Stimulated activated CD8-positive, alpha-beta memory T cell treated with anti-CD3 and anti-CD28 coated beads, Interleukin-4, amount 100 ng/mL, for 1 hour (primary cell): ENCODE measurements around the gene EPHB1.

ENCODE experiments used
- DNase-seq, 2 donors: peaks; one replicate each; pipeline ENCODE4 v3.0.0-alpha.2; 2020; ENCODE audit warnings: low read depth in 2 of 2, low spot score in 1 of 2

The EPHB1 gene

DNA sequence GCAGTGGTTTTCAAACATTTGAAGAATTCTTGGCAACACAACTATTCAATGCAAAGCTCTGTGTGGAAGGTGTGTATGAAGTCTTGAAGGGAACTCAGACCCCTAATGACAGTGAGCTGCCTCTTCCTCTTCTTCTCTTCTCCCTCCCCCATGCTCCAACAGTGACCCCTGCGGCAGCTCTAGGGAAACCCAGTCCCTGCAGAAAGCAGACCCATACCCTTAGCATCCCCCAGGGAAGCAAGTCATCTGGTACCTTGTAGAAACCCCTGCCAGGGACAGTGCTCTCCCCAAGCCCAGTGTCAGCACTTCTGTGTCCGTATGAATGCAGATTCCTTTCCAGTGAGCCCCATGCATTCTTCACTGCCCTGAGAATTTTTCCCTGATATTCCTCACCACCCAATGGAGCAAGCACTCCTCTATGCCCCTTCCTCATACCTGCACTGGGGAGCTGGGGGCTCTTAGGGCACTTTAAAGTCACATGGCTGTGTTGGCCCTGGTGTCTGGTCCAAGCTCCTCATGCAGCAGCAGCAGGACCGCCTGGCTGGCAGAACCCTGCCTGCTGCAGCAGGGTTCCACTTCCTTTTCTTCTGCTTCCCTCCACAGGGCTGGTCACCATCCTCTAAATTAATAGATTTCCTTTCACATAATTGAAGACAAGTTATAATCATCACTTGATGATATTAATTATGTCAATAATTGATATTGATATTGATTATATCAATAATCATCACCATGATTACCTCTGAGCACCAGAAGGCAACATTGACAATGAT is 442.5 kb downstream of the EPHB1 start:
- no peak for DNase-seq

DNA sequence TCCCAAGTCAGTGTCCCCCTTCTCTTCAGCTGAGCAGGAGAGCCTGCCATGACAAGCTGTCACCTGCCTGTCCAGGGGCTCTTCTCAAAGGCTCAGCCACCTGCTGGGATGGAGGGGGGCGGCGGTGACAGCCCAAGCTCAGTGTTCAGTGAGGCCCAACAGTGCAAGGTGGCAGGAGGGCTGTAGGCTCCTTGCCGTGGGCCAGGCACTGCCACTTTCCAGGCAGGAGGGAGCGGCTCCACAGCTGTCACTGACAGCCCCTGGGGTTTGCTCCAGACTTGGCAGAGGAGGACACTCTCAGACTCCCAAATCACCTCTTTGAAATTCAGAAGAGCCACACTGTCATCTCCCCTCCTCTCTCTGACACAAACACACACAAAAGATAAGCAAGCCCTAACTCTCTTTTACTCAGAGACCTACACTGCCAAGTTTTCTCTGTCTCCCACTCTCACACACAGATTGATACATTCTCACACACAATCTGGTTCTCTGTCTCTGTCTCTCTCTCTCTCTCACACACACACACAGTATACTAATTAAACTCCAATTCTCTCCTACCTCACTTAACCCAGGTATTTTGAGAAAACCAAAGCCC is 443.3 kb downstream of the EPHB1 start:
- DNase-seq = no peak

DNA sequence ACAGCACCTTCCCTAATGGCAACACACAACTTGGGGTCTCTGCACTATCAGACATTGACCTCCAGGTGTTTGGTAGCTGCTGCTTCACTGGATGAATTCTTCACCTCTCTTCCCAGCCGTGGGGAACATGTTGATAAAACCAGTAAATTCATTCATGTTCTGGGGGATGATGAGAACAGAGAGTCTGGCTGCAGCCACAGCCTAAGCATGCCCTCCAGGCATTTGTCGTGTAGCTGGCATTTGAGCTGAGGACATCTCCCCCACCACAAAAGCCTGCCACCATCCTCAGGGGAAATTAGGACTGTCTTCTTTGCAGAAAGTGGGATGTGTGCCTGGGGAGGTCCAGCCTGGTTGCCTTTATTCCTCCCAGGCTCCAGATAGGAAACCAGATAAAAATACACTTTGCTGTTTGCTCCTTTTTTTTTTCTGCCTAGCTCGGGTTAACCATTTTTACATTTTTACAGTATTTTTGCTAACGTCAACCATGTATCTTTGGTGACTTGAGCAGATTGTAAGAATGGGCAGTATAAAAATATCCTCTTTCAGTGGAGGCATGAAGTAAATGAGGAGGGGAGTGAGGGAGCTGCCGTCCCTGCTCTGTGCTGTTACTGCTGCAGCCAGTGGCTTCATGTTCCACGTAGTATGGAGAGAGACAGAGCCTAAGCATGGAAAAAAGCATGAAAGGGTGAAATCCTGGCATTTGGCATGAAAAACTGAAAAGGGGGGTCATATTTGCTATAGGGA is 444.0 kb downstream of the EPHB1 start:
- no peak for DNase-seq

DNA sequence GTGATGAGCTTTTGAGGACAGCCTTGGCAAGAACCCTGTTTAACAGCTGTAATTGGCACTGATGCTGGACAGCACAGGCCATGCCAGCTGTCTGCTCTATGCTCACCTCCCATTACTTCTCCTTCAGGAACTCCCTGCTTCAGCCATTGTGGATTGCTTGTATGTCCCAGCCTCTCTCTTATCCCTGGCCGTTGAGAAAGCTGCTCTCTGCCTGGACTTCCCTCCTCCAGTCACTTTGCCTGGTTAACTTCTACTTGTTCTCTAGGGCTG is 444.5 kb downstream of the EPHB1 start:
- DNase-seq = no peak

- no peak for DNase-seq
These were observed 445.4 kb downstream of the EPHB1 start for GRCh38 chr3:135240426-135240825.

GRCh38 chr3:135242285-135242684 is 447.2 kb downstream of the EPHB1 start:
- DNase-seq = no peak

DNA sequence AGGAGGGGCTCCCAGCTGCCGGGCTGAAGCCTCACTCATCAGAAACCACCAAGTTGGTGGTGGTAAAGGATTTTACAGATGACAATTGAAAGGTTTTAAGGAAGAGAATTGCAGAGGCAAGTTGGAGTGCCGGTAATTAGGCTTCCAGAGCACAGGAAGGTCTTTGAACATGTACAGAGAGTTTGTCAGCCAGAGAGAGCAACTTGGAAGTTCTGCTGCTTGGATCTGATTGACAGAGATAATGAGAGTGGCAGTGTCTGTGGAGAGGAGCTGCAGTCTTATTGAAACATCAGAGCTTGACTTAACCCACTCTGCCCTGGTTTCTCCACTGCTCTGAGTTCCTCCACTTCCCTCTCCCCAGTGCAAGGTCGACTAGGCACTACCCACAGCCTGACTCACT is 448.6 kb downstream of the EPHB1 start:
- DNase-seq = no peak

DNA sequence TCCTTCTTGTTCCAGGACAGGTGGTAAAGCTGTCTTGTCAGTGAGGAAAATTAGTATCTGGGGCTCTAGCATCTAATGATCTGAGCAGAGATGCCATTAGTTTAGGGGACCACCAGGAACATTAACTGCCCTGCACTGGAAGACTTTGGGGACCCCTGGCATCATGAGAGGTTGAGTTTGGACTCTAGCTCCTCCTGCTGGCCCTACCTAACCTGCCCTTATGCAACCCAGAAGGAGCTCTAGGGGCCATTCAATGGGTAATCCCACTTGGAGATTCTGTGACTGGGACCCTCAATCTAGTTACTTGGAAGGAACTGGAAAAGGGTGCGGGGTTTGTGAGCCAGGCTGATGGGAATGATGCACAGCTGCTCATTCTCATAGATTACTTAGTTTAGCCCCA is 451.0 kb downstream of the EPHB1 start:
- no peak for DNase-seq

DNA sequence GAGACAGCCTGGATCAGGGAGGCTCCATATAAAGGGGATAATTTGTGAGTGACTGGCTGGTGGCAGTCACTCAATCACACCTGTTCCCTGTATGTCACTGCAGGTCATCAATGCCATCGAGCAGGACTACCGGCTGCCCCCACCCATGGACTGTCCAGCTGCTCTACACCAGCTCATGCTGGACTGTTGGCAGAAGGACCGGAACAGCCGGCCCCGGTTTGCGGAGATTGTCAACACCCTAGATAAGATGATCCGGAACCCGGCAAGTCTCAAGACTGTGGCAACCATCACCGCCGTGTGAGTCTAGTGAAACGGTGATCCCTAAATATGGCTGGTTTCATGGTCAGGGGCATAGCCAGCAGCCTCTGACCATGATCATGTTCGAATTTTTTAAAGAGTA is 453.2 kb downstream of the EPHB1 start:
- DNase-seq = no peak

GRCh38 chr3:135249186-135249585 is 454.1 kb downstream of the EPHB1 start:
- no peak for DNase-seq

- no peak for DNase-seq
These were observed 463.9 kb downstream of the EPHB1 start for GRCh38 chr3:135258916-135259315.

GRCh38 chr3:135260025-135260424 is 465.0 kb downstream of the EPHB1 start:
- DNase-seq = no peak

DNA sequence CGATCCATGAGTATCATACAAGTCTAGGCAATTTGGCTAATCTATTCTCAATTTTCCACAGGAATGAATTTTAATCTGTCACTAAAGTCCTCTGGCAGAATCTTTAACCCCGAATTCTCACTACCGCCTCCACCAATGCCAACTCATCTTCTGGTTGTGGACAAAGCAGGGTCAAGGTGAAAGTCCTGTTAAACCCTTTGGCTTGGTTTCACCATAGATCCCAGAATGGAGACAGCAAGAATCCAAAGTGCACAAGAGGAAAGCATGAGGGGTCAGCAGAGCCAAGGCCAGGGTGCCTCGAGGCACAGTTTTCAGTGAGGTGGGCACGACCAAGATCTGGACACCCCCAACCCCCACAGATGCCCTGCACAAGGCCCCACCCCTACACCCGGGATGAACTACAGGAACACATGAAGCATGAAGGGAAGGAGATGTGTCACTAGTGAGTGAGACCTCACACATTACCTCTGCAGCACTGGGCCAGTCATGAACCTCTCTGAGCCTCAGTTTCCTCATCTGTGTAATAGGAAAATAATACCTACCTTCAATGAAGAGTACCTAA is 466.2 kb downstream of the EPHB1 start:
- no peak for DNase-seq

GRCh38 chr3:135261916-135262315 is 466.9 kb downstream of the EPHB1 start:
- no peak for DNase-seq

DNA sequence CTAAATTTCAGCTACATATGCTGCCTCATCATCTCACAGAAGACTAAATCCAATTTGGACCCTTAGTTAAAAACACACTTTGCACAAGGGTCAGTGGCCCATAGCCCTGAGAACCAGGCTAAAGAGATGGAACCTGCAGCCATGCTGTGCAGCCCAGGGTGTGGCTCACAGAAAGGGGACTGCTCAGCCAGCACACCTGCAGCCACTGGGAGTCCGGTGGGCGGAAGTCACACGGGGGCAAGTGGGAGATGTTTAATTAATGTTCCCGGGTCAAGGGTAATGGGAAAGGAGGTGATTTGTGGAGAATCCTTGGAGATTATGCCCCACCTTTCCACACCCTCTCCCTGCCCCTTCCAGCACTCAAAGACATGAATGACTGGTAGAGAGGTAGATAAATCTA is 467.4 kb downstream of the EPHB1 start:
- no peak for DNase-seq

DNA sequence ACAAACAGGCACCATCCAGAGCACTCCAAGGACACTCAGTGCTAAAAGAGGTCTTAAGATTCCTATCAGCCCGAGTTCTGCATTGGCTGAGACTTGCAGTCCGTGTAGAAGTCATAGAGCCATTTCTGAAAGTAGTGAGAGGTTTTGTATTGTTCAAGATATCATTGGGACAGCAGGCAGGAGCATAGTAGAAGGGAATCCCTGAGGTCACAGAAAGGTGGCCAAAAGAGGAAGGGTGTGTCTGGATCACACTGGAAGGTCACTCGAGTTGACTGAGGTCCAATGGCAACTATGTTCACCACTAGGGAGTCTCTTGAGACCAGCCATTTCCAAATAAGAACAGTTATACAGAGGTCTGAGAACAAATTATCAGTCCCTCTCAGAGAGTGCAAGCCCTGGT is 468.3 kb downstream of the EPHB1 start:
- no peak for DNase-seq

DNA sequence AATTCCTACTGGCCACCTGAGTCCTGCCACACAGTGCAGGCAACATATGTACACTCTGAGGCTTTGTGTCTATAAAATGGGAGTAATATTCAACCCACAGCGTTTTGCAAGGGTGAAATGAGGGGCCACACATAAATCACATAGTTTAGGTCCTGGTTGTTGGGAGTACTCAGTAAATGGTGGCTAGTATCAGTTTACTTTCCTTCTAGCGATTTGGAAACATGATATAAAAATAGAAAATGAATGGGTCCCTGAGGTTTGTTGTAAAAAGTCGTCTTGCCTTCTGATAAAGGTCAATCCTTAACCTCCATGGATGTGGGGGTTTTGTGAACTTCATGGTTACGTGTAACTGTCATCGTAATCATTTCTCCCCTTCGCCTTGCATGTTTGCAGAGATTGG is 472.4 kb downstream of the EPHB1 start:
- no peak for DNase-seq

DNA sequence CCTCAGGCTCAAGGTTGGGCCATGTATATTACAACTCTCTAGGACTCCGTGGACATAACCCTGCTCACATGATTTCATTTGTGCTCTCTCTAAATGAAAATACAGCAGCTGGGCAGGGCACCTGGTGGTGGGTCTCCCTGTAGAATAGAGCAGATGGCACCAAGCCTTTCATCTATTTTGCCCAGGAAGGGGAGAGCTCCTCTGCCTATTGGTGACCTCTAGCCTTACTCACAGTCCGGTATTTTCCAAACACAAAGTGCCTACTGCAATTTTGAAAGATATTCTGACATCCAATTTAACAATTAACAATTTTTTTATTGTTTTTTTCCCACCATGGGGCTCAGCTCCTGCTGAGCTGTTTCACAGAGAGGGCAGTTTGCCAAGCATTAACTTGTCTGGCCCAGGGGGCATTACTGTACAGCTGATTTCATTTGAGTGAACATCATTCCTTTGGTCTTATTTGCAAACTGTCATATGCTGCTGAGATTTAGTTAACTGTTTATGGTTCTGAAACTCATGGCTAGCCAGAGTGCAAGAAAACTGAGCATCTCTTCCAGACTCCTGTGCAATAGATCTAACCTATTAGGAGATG is 474.0 kb downstream of the EPHB1 start:
- DNase-seq = no peak

- DNase-seq = no peak
These were observed 476.3 kb downstream of the EPHB1 start for GRCh38 chr3:135271177-135272025.

DNA sequence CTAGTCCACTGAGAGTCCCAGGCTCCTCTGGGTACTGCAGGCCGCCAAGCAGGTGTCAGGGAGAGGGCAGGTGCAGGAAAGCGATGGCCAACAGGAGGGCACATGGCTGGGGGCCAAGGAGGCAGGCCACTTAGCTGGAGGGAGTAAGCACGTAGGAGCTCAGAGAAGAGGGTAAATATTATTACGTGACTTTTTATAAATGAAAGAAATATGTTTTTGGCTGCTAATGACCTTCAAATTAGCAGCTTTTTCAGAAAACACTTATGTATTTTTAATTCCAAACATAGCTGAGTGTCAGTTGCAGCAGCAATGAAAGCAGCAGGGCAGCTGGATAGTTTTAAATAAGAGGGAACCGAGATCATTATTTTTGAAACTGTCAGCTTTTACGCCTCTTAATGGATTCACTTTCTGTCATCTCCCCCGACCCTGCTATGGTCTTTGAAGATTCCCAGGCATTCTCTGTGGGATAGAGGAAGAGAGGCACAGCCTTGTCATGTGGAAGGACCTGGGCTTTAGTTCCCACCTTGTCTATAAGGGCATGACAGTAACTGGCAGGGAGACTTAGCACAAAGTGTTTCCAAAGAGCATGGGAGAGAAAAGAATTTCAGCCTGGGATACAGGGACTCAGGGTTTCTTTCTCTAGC is 477.1 kb downstream of the EPHB1 start:
- no peak for DNase-seq

DNA sequence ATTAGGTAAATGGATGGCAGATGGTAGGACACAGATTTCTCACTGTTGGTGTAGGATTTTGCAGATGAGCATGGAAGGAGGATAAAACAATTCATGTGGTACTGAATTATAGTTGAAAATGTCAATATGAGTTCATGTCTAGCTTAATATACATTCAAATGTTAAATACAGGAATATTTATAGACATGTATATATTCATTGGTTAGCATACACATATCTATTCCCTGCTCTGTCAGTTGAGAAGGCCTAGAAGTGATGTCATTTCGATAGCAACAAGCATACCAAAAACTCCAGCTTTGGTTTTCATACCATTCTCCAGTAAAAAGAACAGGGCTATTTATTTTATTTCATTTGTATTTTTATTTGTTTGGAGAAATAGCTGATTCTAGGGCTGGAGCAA is 497.1 kb downstream of the EPHB1 start:
- DNase-seq = no peak
